Left ventricle myocardium inferior (tissue), 1 donor: ENCODE results near the gene WDR74. TPM values are rescaled to one million over a fixed set of nuclear protein-coding genes. Genes with fewer than 3 reads are reported as not detected.

ENCODE experiments used
- DNase-seq: peaks from one replicate; pipeline ENCODE4 v3.0.0-alpha.2; 2020
- H3K27ac ChIP-seq: fragments of 200-600 bp; replicated peaks from 2 replicates; pipeline ENCODE4 v1.8.0; 2021
- H3K27me3 ChIP-seq: fragments of 200-600 bp; 2 replicates; pipeline ENCODE4 v1.8.0; 2021; ENCODE audit warnings: low read depth
- H3K36me3 ChIP-seq: fragments of 200-600 bp; 2 replicates; pipeline ENCODE4 v1.8.0; 2021
- H3K4me1 ChIP-seq: fragments of 200-600 bp; 2 replicates; pipeline ENCODE4 v1.8.0; 2021
- H3K4me3 ChIP-seq: fragments of 200-600 bp; 2 replicates; pipeline ENCODE4 v1.8.0; 2021; ENCODE audit warnings: mild to moderate bottlenecking, moderate library complexity
- H3K9me3 ChIP-seq: fragments of 200-600 bp; replicated peaks from 2 replicates; pipeline ENCODE4 v1.8.0; 2021
- CTCF ChIP-seq: fragments of 200-600 bp; IDR thresholded peaks from 2 replicates; pipeline ENCODE4 v1.8.0; 2021; ENCODE audit warnings: antibody characterized with exemption, mild to moderate bottlenecking, borderline replicate concordance
- intact Hi-C: fragments of 100-400 bp; cut with micrococcal nuclease; formaldehyde crosslinking; loops from one replicate; pipeline ENCODE4 v1.11.0; 2022
- long read RNA-seq: library from polyadenylated mRNA; unstranded; transcript quantifications from one replicate; pipeline ENCODE4 v2.0.0, GENCODE V29; 2021
- total RNA-seq: library from RNA; stranded (reverse); fragmentation: NEBNext Ultra II Directional; extraction: Animal tissue kit (Norgen Biotek cat#: 25700); gene quantifications from one replicate; pipeline ENCODE4 v1.2.1, GENCODE V29; 2021
- donor health status: DM: no; HTN: yes; CAD: no; lungs with severe emphysema.

WDR74 gene
- total RNA-seq, result 24.3 TPM
- long read RNA-seq, transcript WDR74-201 (11 exons, 1,289 nt), result major isoform, 27 of 32 reads
- long read RNA-seq, partial matches to known transcripts, result 1 of 32 reads
- long read RNA-seq, other reads (novel, unspliced or antisense), result 4 of 32 reads

DNA sequence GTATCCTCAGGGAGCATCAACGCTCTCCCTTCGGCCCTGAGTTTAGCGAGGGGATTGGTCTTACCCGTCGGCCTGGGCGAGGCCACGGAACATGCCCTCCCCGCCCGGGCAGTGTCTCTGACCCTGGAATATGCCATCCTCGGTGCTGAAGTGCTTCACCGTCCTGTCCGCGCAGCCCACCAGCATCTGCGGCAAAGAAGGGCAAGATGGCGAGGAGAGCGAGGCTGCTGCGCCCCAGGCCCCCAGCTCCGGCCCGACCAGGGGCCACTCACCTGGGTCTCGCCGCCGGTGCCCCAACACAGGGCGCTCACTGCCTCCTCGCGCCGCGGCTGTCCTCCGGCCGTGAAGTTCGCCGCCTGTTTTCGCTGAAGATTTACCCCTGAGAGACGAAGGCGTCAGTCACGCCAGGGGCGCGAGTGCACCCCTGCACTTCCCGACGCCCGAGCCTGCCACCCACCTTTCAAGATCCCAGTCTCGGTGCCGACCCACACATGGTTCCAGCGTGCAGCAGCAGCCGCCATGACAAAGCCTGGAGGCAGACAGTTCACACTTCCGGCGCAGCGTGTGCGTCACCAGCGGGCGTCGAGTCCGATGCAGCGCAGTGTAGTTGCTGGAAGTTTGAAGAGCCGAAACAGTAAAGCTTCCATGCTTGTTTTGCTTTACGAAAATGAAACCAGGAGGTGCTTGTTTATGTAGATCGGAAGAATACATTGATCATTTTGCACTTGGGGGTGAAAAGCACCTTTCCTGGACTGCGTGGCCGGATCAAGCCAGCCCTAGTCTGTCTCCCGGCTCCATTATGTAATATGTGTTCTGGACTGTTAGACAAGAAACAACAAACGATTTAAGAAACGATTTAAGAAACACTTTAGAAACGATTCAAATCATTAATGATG, at the start of gene WDR74:
WDR74 (minus strand) TSS at position 541 of the 896 bp plus-strand sequence; CDS start at position 521, 20 bp downstream.
- DNase-seq, result peak; percentile 93
- intact Hi-C loops, result loop anchor here (10.0 kb wide), 1 partner anchor 114 kb away; the partner anchor contains the start of genes HNRNPUL2 and TTC9C
- peak within 1 kb of the TSS; percentile 99 for H3K27ac ChIP-seq
- no peaks in the 10 kb centered on the region for H3K27me3 ChIP-seq
- no peaks in the 10 kb centered on the region for H3K9me3 ChIP-seq
- peak within 1 kb of the TSS; percentile 95 for H3K4me3 ChIP-seq
- TF ChIP-seq CTCF, result no peak
- peaks cover 28% of the 10 kb centered on the region for H3K36me3 ChIP-seq
- H3K4me1 ChIP-seq, result peaks cover 43% of the 10 kb centered on the region

GRCh38 chr11:62889126-62889483, 49.7 kb upstream of the WDR74 start:
- Histone ChIP-seq H3K27ac (peak overlapping the region; percentile 77), H3K4me3 (no peak overlapping the region), H3K9me3 (no peaks in the 10 kb centered on the region), H3K27me3 (no peaks in the 10 kb centered on the region), H3K36me3 (peaks cover 57% of the 10 kb centered on the region), H3K4me1 (peaks cover 42% of the 10 kb centered on the region)
- intact Hi-C loops, result no loop called here
- no peak for TF ChIP-seq CTCF
- DNase-seq, result no peak

DNA sequence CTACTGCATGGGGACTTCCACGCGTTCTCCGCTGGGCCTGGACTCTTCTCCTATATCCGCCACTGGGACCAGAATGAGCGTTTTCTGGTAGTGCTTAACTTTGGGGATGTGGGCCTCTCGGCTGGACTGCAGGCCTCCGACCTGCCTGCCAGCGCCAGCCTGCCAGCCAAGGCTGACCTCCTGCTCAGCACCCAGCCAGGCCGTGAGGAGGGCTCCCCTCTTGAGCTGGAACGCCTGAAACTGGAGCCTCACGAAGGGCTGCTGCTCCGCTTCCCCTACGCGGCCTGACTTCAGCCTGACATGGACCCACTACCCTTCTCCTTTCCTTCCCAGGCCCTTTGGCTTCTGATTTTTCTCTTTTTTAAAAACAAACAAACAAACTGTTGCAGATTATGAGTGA, 49.0 kb upstream of the WDR74 start:
- Histone ChIP-seq H3K9me3 (no peaks in the 10 kb centered on the region), H3K27ac (no peak overlapping the region), H3K36me3 (peaks cover 64% of the 10 kb centered on the region), H3K4me3 (no peak overlapping the region), H3K4me1 (peaks cover 49% of the 10 kb centered on the region), H3K27me3 (no peaks in the 10 kb centered on the region)
- no peak for TF ChIP-seq CTCF
- intact Hi-C loops, result no loop called here
- no peak for DNase-seq

- no peak for TF ChIP-seq CTCF
- no peak overlapping the region for H3K27ac ChIP-seq
- H3K4me1 ChIP-seq, result peaks cover 69% of the 10 kb centered on the region
- no peak for DNase-seq
- H3K9me3 ChIP-seq, result no peaks in the 10 kb centered on the region
- H3K27me3 ChIP-seq, result no peaks in the 10 kb centered on the region
- intact Hi-C loops, result no loop called here
- no peak overlapping the region for H3K4me3 ChIP-seq
- H3K36me3 ChIP-seq, result peaks cover 74% of the 10 kb centered on the region
Observed at GRCh38 chr11:62885137-62885750, 45.9 kb upstream of the WDR74 start.

- DNase-seq, result no peak
- peak overlapping the region; percentile 99 for H3K27ac ChIP-seq
- TF ChIP-seq CTCF, result no peak
- H3K4me1 ChIP-seq, result peaks cover 67% of the 10 kb centered on the region
- H3K4me3 ChIP-seq, result peak overlapping the region; percentile 90
- H3K27me3 ChIP-seq, result no peaks in the 10 kb centered on the region
- H3K36me3 ChIP-seq, result peaks cover 63% of the 10 kb centered on the region
- no peaks in the 10 kb centered on the region for H3K9me3 ChIP-seq
- intact Hi-C loops, result no loop called here
Observed at GRCh38 chr11:62883673-62884072, 44.3 kb upstream of the WDR74 start.
